ENCODE results near the gene SBNO1. TPM values are rescaled to one million over a fixed set of nuclear protein-coding genes. Genes with fewer than 3 reads are reported as not detected.
A peak's percentile ranks its signal among the peaks of the same experiment; 100 is the strongest.
"Not testable (repeated sequence)": the region's sequence is repeated elsewhere in the genome, so short reads cannot be mapped to it uniquely, and the experiment has no call there.

SBNO1 gene
- total RNA-seq = 10 to 100 TPM; 16.7 to 19.8 TPM

DNA sequence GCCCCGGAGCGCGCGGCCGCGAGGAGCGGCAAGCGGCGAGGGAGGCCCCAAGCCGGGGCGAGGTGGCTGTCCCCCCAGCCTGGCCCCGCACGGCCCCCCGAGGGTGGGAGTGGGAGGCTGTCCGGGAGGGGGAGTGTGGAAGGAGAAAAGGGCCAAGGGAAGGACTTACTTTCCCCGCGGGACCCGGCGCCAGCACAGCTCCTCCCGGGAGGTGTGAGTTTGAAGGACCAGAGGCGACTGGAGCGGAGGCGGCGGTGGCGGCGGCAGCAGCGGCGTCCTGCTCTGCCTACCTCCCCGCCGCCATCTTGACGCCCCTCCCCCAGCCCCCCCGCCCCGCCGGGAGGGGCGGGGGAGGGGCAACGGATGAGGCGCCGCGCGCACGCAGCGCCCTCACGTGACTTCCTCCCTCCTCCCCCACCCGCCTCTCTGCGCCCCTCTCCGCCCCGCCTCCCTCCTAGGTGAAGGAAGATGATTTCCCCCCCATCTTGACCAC lies at the start of gene SBNO1:
TSS of gene SBNO1 (minus strand) at position 316 of the 493 bp plus-strand sequence. CDS start 14,406 bp downstream, outside the sequence.
- Histone ChIP-seq H3K4me1 (peaks cover 0 to 21% of the 10 kb centered on the region in 2 donors), H3K36me3 (no peaks in the 10 kb centered on the region)
- TF ChIP-seq, protein P1, sequence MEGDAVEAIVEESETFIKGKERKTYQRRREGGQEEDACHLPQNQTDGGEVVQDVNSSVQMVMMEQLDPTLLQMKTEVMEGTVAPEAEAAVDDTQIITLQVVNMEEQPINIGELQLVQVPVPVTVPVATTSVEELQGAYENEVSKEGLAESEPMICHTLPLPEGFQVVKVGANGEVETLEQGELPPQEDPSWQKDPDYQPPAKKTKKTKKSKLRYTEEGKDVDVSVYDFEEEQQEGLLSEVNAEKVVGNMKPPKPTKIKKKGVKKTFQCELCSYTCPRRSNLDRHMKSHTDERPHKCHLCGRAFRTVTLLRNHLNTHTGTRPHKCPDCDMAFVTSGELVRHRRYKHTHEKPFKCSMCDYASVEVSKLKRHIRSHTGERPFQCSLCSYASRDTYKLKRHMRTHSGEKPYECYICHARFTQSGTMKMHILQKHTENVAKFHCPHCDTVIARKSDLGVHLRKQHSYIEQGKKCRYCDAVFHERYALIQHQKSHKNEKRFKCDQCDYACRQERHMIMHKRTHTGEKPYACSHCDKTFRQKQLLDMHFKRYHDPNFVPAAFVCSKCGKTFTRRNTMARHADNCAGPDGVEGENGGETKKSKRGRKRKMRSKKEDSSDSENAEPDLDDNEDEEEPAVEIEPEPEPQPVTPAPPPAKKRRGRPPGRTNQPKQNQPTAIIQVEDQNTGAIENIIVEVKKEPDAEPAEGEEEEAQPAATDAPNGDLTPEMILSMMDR (IDR thresholded peaks at IDR 0.05) = no peak

DNA sequence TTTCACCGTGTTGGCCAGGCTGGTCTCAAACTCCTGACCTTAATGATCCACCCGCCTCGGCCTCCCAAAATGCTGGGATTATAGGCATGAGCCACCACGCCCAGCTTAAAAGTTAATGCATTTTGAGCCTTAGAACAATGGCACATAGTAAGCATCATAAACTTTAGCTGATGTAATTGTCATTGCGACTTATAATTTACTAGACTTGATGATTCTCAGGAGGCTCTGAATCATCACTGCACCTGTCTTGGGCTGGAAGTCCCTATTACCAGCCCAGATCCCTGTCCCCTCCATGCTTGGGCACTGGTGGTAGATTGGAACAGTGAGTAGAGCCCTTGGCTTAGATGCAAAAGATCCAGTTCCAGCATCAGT lies 45.4 kb upstream of the SBNO1 start:
- H3K4me3 ChIP-seq = no peak overlapping the region
- H3K4me1 ChIP-seq = peaks cover 0 to 5% of the 10 kb centered on the region in 2 donors
- TF ChIP-seq, protein P1 (IDR thresholded peaks at IDR 0.05) = no peak
- DNase-seq (ENCODE audit: low spot score) = no peak
- peaks cover 29% of the 10 kb centered on the region for H3K36me3 ChIP-seq
- H3K9me3 ChIP-seq = no peaks in the 10 kb centered on the region
- H3K27me3 ChIP-seq = no peaks in the 10 kb centered on the region
- no peak overlapping the region for H3K27ac ChIP-seq

More for the DNA sequence above, at the start of gene SBNO1:
- DNase-seq (ENCODE audit: low spot score) = peak; percentile 87
- peak within 1 kb of the TSS; percentile 90 to 95 for H3K4me3 ChIP-seq
- H3K9me3 ChIP-seq = no peaks in the 10 kb centered on the region
- no peaks in the 10 kb centered on the region for H3K27me3 ChIP-seq
- H3K27ac ChIP-seq = peak within 1 kb of the TSS; percentile 88 to 95

DNA sequence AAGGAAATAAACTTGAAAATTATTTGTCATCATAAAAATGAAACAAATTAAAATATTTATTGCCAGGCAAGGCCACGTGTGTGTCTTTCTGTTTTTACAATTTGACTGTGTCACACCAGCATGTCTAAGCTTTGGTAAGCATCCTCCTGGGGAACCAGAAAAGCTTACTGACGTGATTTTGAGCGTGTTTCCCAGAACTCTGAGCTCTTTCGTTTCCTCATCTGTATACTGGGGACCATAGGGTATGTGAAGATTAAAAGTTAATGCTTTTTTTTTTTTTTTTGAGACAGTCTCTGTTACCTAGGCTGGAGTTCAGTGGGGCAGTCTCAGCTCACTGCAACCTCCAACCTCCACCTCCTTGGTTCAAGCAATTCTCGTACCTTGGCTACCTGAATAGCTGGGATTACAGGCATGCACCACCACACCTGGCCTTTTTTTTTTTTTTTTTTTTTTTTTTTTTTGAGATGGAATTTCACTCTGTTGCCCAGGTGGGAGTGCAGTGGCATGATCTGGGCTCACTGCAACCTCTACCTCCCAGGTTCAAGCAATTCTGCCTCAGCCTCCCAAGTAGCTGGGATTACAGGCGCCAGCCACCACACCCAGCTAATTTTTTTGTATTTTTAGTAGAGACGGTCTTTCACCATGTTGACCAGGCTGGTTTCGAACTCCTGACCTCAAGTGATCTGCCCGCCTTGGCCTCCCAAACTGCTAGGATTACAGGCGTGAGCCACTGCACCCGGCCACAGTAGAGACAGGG lies 44.8 kb upstream of the SBNO1 start:
- H3K27ac ChIP-seq; H3K4me1 ChIP-seq; H3K9me3 ChIP-seq; DNase-seq (ENCODE audit: low spot score); H3K4me3 ChIP-seq; H3K27me3 ChIP-seq: not testable (repeated sequence)
- peaks cover 34% of the 10 kb centered on the region for H3K36me3 ChIP-seq

DNA sequence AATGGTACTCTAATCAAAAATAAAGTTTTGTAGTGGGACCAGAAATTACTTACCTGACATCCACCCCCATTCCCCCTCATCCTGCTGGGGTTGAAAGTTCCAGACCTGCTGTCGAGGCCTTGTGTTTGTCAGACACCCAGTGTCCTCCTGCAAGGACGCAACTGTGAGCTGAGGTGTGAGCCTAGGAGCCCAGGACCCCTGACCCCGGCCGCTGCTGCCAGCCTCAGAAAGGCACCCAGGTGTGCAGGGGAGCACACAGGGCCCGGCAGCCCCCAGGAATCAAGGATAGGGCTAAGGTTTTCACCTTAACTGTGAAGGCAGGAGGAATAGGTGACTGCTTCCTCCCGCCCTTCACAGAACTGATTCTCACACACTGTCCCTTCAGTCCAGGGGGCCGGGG lies 44.0 kb upstream of the SBNO1 start:
- H3K9me3 ChIP-seq; H3K4me3 ChIP-seq; H3K27me3 ChIP-seq; DNase-seq (ENCODE audit: low spot score); H3K27ac ChIP-seq; H3K4me1 ChIP-seq: not testable (repeated sequence)
- peaks cover 43% of the 10 kb centered on the region for H3K36me3 ChIP-seq

DNA sequence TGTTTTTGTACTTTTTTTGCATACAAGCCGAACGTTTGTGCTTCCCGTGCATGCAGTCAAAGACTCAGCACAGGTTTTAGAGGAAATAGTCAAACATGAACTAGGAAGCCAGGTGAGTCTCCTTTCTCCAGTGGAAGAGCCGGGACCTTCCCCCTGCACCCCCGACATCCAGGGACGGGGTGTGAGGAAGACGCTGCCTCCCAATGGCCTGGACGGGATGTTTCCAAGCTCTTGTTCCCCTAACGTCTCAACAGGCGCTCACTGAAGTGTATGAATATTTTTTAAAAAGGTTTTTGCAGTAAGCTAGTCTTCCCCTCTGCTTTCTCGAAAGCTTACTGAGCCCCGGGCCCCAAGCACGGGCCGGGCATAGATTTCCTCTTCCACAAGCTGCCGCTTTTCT lies 43.3 kb upstream of the SBNO1 start:
- H3K36me3 ChIP-seq = peaks cover 50% of the 10 kb centered on the region

DNA sequence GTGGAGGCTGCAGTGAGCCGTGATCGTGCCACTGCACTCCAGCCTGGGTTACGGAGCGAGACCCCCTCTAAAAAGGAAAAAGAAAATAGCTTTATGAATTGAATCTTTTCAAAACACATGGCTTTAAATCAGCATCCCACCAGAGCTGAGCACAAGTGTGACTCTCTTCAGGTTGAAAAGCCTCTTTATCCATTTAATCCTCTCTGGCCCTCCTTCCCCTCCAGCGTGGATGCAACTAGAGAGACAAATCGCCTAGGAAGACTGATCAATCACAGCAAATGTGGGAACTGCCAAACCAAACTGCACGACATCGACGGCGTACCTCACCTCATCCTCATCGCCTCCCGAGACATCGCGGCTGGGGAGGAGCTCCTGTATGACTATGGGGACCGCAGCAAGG lies 42.6 kb upstream of the SBNO1 start:
- H3K27ac ChIP-seq; H3K4me1 ChIP-seq; DNase-seq (ENCODE audit: low spot score); H3K4me3 ChIP-seq; H3K9me3 ChIP-seq; H3K27me3 ChIP-seq: not testable (repeated sequence)
- H3K36me3 ChIP-seq = peaks cover 55% of the 10 kb centered on the region

More for the DNA sequence above, 43.3 kb upstream of the SBNO1 start:
- H3K27ac ChIP-seq; H3K4me1 ChIP-seq; H3K27me3 ChIP-seq; H3K4me3 ChIP-seq; DNase-seq (ENCODE audit: low spot score); H3K9me3 ChIP-seq: not testable (repeated sequence)

DNA sequence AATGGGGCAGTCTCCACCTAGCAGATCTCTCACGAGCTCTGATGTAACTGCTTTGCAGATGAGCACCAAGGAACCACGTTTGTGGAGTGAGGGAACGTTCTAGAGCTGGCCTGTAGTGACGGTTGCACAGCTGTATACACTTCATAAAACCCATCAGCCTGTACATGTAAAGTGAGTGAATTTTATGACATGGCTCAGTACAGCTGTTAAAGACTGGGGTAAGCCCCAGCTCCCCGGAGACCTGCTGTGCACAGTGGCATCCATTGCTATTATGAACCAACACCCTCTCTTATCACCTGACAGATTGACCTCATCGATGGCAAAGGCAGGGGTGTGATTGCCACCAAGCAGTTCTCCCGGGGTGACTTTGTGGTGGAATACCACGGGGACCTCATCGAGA lies 39.9 kb upstream of the SBNO1 start:
- Histone ChIP-seq H3K27me3 (no peaks in the 10 kb centered on the region), H3K9me3 (no peaks in the 10 kb centered on the region), H3K4me3 (no peak overlapping the region), H3K4me1 (peaks cover 0 to 9% of the 10 kb centered on the region in 2 donors), H3K36me3 (peaks cover 55% of the 10 kb centered on the region), H3K27ac (no peak overlapping the region)
- no peak for DNase-seq (ENCODE audit: low spot score)
- TF ChIP-seq, protein P1 (IDR thresholded peaks at IDR 0.05) = no peak
